Stromal cell of bone marrow (primary cell): ENCODE data around the gene RB1.
"Not testable (repeated sequence)": the region's sequence is repeated elsewhere in the genome, so short reads cannot be mapped to it uniquely, and the experiment has no call there.

ENCODE experiments used
- DNase-seq: peaks from one replicate; pipeline ENCODE4 v3.0.0-alpha.2; 2012; ENCODE audit warnings: low read depth

RB1 gene

DNA sequence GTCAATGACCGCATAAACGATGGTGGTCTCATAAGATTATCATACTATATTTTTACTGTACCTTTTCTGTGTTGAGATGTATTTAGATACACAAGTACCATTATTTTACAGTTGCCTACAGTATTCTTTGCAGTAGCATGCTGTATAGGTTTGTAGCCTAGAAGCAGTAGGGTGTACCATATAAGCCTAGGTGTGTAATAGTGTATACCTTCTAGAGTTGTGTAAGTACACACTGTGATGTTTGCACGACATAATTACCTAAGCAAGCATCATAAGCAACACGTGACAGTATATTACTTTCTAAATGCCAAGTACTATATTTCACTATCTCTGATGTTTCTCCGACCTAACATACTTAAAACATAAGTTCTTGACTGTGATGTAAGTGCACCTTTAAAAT lies 106.6 kb downstream of the RB1 start:
- DNase-seq: no peak

DNA sequence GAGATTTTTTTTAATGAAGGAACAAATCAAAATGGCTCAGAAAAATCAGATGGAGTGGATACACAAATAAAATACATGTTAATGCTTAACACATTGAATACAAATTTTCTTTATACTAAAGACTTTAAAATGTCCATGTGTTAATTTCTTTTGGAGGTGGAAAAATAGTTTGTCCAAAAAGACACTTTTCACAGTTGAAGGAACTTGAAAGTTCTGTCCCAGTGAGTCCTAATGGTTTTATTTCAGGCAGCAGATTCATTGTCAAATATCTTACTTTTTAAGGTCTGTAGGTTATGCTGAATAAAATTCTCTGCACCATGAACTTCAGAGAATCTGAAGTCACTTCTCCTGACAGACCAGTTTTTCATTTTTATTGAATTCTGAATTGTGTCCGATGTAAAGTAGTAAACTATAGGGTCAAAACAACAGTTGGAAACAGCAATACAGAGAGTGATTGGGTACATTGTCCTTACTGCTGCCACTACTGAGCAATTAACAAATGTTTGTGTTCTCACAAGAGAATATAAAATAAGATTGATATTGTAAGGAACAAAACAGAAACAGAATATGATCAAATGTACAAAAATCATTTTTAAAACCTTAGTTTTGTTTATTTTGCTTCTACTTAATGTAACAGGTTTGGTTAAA lies 107.7 kb downstream of the RB1 start:
- DNase-seq: no peak

DNA sequence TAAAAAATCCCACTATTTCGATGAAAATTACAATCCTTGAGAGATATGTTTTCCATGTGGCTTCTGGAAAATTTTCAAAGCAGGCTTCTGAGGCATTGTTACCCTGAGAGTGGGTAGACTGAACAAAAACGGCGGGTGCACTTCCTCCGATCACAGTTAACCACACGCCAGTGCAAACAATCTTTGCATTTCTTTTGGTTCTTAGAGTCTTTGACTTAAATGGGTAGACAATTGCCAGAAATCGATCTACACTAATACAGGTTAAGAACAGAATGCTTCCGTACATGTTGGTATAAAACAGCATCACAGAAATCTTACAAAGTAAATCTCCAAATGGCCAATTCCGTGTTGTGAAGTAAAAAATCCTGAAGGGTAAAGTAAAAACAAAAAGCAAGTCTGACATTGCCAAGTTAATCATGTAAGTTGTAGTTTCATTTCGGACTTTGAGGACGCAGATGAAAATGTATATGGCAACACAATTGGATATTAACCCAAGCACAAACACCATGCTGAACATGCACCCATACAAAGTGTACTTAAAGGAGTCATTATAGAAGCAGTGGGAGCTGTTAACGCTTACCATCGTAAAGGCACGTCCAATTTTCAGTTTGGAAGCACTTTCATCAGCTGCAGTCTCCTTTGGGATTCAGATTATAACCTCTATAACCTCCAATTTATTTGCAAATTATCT lies 108.4 kb downstream of the RB1 start:
- DNase-seq: no peak

DNA sequence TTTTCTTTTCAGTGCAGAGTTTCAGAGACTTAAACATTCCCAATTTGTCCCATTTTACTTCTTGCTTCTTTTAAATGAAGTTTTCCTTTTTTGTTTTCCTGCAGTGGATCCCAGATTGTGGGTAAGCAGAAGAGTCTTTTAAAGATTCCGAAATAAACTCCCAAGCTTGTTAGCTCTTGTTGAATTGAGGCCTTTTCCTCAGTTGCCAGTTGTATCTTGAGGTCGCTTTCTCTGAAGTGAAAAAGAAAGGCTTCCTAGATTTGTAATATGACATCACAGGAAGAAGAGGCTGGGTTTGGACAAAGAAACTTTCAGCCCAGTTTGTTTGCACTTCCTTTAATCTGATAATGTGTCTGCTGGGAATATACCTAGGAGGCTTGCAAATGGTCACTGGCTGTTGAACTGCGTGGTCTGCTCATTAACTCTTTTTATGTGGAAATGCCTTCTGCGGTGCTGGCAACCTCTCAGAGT lies 109.4 kb downstream of the RB1 start, which contains the start of gene LPAR6:
LPAR6 (minus strand) TSS at position 233 of the 471 bp plus-strand sequence. CDS start 690 bp downstream, outside the sequence.
- DNase-seq: peak; percentile 59

DNA sequence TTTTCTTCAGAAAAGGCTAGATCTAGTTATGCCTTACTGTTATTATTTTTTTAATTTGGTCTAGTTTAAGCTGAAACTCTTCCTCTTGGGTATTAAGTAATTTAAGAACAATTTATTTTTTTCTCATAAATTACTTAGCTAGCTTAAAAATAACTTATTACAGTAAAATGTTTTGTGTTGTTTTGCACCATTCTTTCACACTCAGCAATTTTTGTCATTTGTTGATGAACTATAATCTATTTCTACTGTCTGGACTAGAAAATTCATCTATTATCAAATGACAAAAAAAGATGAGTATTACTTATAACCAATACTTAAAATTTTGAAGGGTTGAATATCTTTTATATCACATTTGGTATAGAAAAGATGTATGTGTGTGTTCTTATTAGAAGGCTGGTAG lies 111.0 kb downstream of the RB1 start:
- no peak for DNase-seq

DNA sequence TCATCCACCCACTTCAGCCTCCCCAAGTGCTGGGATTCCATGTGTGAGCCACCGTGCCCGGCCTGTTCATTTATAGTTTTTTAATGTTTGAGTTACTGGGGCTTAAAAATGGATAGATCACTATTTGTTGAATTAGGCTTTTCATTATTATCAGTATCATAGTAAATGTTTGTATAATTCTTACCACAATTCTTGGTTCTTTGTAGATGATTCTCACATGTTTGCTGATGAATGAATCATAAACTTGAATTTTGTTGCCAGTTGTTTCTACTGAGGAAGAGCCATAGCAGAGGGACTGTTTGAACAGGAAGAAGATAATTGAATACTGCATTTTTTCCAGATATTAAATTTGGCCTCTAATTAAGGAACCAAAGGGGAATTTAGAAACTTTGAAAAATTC lies 112.0 kb downstream of the RB1 start:
- no peak for DNase-seq

DNA sequence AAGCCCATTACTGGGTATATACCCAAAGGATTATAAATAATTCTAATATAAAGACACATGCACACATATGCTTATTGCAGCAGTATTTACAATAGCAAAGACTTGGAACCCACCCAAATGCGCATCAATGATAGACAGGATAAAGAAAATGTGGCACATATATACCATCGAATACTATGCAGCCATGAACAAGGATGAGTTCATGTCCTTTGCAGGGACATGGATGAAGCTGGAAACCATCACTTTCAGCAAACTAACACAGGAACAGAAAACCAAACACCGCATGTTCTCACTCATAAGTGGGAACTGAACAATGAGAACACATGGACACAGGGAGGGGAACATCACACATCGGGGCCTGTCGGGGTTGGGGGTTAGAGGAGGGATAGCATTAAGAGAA lies 118.5 kb downstream of the RB1 start:
- not testable (repeated sequence) for DNase-seq

DNA sequence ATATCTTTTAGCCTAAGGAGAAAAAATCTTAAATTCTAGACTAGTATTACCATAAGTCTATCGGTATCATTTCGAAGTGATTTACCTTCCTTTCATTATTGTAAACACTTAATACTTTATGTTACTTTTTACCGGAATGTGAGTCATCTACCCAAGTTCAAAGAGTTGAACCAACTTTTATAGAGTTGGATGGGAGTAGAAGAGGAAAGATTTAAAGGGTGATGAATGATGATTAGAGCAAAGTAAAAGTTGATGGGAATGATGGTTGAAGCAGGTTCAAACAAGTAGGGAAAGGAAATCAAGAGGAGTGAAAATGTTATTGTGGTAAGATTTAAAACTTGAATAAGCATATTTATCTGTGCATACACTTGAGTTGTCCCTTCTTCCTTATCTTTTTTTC lies 120.7 kb downstream of the RB1 start:
- DNase-seq: no peak

DNA sequence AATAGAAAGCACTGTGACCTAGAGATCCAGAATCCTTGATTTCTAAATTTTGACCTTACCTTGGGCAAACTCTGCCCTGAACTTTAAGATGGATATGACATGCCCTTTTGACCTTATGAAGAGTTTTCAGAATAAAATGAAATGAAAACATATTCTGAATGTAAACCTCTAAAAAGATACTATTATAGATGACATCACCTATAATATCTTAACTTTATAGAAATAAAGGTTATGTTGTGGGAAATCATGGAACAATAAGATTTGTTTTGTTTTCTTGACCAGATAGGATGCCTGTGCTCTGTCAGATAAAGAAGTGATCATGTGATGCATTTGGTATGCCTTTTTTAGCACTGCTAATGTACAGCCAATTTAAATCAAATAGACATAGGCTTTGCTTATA lies 122.5 kb downstream of the RB1 start:
- DNase-seq: no peak

DNA sequence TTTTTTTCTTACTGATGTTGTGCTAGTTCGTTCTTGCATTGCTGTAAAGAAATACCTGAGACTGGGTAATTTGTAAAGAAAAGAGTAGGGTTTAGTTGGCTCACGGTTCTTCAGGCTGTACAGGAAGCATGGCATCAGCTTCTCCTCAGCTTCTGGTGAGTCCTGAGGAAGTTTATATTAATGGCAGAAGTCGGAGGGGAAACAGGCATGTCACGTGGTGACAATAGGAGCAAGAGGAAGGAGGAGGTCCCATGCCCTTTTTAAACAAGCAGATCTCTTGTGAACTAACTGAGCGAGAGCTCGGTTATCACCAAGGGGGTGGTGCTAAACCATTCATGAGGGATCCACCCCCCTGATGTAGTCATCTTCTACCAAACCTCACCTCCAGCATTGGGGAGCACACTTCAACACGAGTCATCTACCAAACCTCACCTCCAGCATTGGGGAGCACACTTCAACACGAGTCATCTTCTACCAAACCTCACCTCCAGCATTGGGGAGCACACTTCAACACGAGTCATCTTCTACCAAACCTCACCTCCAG lies 123.3 kb downstream of the RB1 start:
- not testable (repeated sequence) for DNase-seq

DNA sequence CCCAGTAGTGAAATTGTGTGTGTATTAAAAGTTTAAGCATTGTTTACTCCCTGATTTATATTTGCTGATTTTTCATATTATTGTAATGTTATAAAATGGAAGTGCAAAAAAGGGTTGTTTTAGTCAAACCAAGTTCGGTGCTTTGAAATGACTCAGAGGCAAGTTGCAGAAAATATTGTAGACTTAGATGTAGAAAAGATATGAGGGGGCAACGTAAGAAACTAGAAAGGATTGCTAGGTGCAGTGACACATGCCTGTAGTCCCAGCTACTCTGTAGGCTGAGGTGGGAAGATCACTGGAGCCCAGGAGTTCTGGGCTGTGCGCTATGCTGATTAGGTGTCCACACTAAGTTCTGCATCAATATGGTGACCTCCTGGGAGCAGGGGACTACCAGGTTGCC lies 125.5 kb downstream of the RB1 start:
- no peak for DNase-seq

DNA sequence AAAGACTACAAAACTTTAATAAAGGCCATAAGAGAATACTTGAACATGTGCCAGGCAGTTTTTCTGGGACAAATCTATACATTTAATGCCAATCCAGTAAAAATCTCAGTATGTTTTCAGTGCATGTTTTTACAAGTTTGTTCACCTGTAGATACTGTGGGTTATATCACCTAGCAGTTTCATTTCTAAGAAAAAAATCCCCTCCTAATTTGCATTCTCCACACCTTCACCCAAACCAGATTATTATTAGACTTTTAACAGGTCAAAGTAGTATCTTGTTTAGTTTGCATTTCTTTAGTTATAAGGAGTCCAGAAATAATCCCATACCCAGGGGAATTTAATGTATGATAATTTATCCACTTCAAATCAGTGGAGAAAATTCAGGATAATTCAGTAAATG lies 126.3 kb downstream of the RB1 start:
- DNase-seq: no peak

DNA sequence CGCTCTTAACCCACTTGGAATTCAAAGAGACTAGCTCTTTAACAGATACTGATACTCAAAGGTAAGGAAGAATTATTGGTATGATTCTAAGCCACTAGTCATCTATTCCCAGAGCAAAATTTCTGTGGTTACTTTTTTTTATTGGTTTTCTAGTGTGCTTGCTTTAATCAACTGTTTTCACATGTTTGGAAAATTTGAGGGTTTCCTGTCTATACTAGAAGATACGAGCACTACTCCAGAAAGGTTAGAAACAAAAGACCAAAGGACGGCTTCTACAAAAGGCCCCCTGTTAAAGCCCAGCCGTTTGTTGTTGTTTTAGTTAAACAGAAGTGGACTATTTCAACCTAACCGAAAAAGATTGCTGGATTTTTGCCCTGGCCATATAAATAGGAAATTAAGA lies 127.9 kb downstream of the RB1 start:
- no peak for DNase-seq

DNA sequence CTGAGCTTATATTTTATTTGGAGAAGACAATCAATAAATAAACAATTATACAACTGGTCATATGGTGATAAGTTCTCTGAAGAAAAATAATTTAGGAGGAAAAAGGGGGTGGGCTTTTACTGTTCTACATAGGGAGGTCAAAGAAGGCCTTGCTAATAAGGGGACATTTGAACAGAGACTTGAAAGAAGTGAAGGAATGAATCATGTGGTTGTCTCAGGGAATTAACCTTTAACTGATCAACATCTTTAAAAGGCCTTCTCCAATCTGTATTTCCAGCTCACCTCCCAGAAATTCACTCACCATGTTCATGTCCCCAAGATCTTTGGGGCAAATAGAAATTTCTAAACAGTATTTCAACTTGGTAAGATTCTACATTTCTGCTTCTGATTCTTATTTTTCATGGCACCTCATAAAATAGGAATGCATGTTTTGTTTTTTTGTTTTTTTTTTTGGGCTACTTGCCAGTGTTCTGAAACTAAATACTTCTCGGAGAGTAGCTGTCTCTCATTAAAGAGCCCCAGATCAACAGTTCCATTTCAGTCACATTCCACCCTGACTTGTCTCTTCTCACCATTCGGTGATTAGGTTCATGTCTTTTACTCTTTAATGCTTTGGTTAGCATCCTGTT lies 128.6 kb downstream of the RB1 start:
- DNase-seq: no peak

DNA sequence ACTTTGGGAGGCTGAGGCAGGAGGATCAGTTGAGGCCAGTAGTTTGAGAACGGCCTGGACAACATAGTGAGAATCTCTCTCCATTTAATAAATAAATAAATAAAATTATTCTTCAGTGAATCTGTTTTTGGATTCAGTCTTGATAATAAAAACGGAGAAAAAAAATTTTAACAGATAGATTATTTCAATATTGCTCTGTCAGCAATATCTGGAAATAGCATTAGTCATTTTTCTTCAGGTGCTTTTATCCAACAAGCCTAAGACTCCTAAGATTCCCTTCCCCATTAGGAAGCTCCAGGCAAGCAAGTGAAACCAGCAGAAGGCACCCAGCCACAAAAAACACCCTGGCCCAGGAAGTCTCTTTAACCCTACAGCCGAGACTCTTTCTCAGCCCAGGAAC lies 130.6 kb downstream of the RB1 start:
- DNase-seq: no peak

DNA sequence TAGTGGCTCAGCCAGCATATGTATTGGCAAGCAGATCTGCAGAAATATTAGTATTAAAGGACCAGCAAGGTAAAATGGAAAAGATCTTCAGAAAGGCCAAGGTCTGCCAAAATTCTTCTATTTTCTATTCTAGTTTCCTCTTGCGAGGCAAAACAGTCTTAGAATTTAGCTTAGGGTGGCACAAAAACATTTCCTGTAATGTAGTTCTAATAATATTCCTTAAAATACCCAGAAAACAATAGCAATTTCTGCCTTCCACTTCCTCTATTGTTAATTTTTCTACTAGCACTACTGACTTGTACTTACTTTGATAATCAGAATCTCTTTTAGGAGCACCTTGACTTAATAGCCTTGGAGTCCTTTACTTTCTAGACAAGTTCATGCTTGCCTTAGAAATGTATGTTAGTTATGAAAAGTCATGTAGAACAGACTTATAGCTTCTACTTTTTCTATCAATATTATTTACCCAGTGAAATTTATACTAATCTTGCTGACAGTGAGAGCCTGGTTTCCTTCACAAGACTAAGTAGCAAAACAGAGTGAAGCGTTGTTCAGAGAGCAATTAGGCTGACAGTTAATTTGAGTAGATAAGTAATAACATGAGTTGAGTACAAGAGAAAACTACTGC lies 133.2 kb downstream of the RB1 start:
- no peak for DNase-seq

DNA sequence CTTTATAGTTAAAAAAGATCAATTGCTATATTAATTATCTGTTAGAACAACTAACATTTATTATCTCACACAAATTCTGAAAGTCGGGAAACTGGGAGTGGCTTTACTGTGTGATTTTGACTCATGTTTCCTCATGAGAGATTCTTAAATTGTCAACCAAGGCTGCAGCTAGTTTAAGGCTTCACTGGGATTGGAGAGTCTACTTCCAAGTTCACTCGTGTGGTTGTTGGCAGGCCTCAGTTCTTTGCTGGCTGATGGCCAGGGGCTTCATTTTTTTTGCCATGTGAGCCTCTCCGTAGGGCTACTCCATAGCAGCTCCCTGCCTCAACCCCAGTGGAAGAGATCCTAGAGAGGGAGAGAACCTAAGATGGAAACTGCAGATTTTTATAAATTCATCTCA lies 133.8 kb downstream of the RB1 start:
- peak; percentile 87 for DNase-seq

DNA sequence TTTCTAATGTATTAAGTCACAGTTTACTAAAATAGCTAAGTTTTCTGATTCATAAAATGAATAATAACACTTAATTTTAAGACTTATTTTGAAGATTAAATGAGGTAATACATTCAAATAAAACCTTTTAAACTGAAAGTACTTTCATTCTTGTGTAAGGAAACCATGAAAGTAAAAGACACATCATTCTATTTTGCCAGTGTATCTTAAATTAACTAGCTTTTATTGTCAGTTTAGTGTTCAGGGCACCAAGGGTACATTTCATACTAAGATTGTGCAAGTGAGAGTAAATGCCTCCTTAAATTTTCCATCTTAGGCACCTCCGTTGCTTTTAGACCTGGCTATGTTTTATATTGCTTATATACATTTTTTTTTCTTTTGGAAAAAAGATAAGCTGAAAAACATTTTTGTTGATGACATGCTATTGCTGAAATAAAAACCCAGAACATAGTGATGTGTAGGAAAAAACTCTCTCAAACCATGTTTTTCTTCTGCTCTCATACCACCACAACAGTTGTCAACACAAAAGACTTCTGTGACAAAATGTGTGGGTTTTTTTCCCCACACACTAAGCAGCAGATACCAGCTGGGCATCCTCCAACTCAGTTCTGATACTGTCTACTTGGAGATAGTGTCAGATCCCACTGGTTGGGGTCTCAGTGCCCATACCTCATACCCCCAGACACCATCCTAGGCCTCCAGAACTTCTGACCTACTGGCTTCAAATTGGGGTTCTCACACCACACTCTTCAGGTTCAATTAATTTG lies 140.1 kb downstream of the RB1 start:
- DNase-seq: no peak

DNA sequence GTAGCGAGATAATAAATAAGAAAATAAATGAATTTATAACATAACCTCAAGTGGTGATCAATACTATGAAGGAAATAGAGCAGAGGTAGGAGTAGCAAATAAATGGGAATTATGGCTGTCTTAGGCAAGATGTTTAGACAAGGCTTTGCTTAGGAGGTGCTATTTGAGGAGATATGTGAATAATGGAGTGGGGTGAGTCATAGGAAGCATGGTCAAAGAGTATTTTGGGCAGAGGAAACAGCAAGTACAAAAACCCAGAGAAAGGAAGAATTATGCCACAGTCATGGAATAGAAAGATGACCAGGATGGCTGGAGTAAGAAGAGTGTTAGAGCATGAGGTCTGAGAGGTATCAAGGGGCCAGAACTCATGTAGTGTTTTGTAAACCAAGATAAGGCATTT lies 142.9 kb downstream of the RB1 start:
- peak; percentile 74 for DNase-seq

DNA sequence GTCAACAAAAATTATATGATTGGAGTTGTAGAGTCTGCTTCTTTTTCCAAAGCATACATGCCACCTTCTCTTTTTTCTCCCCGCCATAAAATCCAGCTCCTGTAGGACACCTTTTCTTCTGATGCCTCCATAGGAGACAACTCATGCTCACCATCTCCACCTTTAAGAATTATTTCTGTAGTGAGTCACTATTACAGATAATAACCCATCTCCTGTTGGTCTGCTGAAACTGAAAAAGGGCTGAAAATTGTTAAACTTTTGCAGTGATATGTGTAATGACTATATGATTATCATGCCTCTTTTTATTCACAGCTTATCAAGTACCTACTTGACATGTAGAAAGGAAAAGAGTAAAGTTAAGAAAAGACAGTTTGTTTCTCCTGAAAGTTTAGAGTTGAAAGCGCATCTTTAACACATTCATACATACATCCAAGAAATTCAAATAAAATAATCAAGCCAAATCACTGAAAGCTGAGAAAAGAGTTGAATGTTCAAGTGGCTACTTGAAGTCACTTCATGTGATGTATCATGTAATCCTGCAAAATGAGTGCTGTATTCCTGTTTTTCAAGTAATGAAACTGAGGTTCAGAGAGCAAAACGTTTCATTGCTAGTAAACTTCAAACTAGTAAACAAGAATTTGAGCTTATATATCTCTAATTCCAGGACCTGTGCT lies 144.9 kb downstream of the RB1 start:
- no peak for DNase-seq

DNA sequence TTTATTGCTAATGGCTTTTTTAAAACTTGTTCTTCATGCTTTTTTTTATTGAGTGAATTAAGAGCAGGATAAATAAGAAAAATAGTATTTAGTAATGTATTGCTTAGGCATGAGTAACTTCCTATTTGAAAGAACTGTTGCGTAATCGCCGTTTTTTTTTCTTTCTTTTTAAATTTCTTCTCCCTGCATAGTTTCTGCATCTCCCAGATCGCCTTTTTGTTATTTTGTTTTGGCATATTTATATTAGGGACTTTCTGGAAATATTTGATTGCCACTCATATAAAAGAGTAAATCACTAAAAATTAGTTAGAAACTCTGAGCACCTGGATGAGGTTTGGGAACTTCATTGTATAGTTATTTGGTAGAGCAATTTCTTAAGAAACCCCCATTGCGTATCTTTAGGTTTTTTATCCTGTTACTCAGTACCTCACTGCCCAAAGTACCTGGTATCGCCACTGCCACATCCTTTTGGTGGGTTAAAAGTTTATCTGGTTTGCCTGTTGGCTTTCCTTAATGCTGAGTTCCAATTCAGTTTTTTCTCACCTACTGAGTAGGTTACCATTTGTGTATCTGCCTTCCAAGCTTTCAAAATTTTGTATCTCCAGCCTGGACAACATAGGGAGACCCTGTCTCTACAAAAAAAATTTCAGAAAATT lies 145.5 kb downstream of the RB1 start:
- peak; percentile 54 for DNase-seq
